Testis (tissue), 2 donors: ENCODE data around the gene TMED1.

ENCODE experiments used
- CTCF ChIP-seq, 3 experiments: fragments of 450-650 bp in 2 of 3; fragments of 200-600 bp in 1 of 3; sonication (generic) in 1 of 3; IDR thresholded peaks; one replicate each; pipeline ENCODE4 v1.5.1; 2016 to 2019; ENCODE audit warnings: antibody characterized with exemption in 3 of 3, mild to moderate bottlenecking in 2 of 3, moderate library complexity in 1 of 3
- POLR2A ChIP-seq: fragments of 450-650 bp; IDR thresholded peaks from one replicate; pipeline ENCODE4 v1.6.1; 2017; ENCODE audit warnings: antibody characterized with exemption, mild to moderate bottlenecking, moderate library complexity

GRCh38 chr19:10854350-10855089 lies 18.5 kb upstream of the TMED1 start:
- TF ChIP-seq POLR2A (no peak), CTCF (IDR thresholded peaks at IDR 0.05) (no peak)
